Thyroid gland (tissue), 4 donors: ENCODE data around the gene TUBE1.

Experiments
- POLR2A ChIP-seq, 2 donors: fragments of 450-650 bp; IDR thresholded peaks; one replicate each; pipeline ENCODE4 v1.6.1; 2017; ENCODE audit warnings: antibody characterized with exemption in 2 of 2, mild to moderate bottlenecking in 2 of 2, moderate library complexity in 1 of 2
- TF ChIP-seq, protein P1 (sequence below), 6 experiments: fragments of 200-600 bp in 3 of 6; fragments of 450-650 bp in 3 of 6; sonication (generic) in 3 of 6; IDR thresholded peaks; one replicate each; pipeline ENCODE4 v1.5.1; 2016 to 2019; ENCODE audit warnings: antibody characterized with exemption in 6 of 6, mild to moderate bottlenecking in 2 of 6, inconsistent platforms in 1 of 6, moderate library complexity in 1 of 6

DNA sequence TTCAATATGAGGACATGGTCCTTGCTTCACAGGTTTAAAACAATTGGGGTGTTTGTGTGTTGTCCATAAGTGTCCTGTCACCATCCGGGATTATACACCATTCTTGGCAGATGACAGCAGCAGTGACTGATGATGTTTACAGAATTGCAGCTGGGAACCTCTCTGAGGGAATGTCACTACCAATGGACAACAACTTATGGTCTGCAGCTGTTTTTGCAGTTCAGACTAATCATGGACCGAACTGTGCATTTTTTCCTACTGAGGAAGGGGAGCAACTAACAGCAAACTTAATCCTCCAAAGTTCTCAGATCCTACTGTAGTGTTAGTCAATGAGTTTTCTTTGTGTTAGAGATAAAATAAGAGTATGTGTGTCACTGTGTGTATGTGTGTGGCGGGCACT, 26.1 kb upstream of the TUBE1 start:
- TF ChIP-seq, protein P1, sequence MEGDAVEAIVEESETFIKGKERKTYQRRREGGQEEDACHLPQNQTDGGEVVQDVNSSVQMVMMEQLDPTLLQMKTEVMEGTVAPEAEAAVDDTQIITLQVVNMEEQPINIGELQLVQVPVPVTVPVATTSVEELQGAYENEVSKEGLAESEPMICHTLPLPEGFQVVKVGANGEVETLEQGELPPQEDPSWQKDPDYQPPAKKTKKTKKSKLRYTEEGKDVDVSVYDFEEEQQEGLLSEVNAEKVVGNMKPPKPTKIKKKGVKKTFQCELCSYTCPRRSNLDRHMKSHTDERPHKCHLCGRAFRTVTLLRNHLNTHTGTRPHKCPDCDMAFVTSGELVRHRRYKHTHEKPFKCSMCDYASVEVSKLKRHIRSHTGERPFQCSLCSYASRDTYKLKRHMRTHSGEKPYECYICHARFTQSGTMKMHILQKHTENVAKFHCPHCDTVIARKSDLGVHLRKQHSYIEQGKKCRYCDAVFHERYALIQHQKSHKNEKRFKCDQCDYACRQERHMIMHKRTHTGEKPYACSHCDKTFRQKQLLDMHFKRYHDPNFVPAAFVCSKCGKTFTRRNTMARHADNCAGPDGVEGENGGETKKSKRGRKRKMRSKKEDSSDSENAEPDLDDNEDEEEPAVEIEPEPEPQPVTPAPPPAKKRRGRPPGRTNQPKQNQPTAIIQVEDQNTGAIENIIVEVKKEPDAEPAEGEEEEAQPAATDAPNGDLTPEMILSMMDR (IDR thresholded peaks at IDR 0.05) = no peak
- no peak for TF ChIP-seq POLR2A (IDR thresholded peaks at IDR 0.05)
